SK-N-MC (cell line): ENCODE results near the gene AGBL1.

Experiments used
- EZH2 ChIP-seq: fragments of 200-600 bp; sonication (generic); IDR thresholded peaks from one replicate; pipeline ENCODE4 v1.6.1; 2017; ENCODE audit warnings: antibody characterized with exemption
- FOXP2 ChIP-seq: optimal IDR thresholded peaks from 2 replicates; pipeline ENCODE3; 2011; ENCODE audit warnings: mild to moderate bottlenecking, moderate library complexity; ENCODE audit not compliant: insufficient read depth; ENCODE audit errors: extremely low read length, control extremely low read depth
- POLR2AphosphoS5 ChIP-seq: IDR thresholded peaks from 2 replicates; pipeline ENCODE4 v1.6.1; 2012; ENCODE audit warnings: mild to moderate bottlenecking, low read depth, low read length, borderline replicate concordance

DNA sequence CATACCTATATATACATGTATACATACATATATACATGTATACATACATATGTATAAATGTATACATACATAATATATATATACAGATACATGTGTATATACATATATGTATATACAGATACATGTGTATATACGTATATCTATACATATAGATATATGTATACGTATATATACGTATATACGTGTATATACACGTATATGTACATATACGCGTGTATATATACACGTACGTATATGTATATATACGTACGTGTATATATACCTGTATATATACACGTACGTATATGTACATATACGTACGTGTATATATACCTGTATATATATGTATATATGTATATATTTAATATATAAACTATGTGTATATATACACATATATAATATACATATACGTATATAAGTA is 955.2 kb downstream of the AGBL1 start:
- TF ChIP-seq EZH2 = no peak
- TF ChIP-seq POLR2AphosphoS5 = no peak
- no peak for TF ChIP-seq FOXP2
